OCI-LY7 (cell line): ENCODE data around the gene IDI1.

Experiments
- EZH2phosphoT487 ChIP-seq: fragments of 200-600 bp; sonication (generic); IDR thresholded peaks from 2 replicates; pipeline ENCODE4 v1.6.1; 2018; ENCODE audit warnings: low read depth, borderline replicate concordance, mild to moderate bottlenecking, mixed run types, antibody characterized with exemption, low read length, moderate library complexity, mixed read lengths
- TF ChIP-seq, protein P1 (sequence below): fragments of 200-600 bp; sonication (generic); conservative IDR thresholded peaks from 2 replicates; pipeline ENCODE4 v1.5.1; 2014; ENCODE audit warnings: mild to moderate bottlenecking, antibody characterized with exemption, low read length, moderate library complexity, mixed read lengths

DNA sequence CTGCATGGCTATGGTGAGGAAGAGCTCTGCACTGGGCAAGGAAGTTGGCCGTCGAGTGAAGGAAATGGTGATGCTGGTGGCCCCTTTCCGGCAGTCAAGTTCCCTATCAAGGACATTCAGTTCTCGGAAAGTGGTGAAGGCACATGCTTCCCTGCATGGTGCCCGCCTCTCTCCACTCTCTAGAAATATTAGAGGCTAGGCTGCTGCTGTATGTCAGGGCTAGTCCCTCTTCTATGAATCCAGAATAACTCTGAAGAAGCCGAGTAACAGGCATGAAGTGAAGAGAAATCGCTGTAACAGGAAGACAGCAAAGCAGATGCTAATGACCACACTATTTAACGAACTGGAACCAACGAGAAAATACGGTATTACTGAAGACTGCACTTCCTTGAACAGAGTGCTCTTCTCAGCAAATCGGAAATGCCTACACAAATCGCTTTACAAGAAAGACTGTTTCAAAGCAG lies 5.4 kb downstream of the IDI1 start:
- TF ChIP-seq, protein P1, sequence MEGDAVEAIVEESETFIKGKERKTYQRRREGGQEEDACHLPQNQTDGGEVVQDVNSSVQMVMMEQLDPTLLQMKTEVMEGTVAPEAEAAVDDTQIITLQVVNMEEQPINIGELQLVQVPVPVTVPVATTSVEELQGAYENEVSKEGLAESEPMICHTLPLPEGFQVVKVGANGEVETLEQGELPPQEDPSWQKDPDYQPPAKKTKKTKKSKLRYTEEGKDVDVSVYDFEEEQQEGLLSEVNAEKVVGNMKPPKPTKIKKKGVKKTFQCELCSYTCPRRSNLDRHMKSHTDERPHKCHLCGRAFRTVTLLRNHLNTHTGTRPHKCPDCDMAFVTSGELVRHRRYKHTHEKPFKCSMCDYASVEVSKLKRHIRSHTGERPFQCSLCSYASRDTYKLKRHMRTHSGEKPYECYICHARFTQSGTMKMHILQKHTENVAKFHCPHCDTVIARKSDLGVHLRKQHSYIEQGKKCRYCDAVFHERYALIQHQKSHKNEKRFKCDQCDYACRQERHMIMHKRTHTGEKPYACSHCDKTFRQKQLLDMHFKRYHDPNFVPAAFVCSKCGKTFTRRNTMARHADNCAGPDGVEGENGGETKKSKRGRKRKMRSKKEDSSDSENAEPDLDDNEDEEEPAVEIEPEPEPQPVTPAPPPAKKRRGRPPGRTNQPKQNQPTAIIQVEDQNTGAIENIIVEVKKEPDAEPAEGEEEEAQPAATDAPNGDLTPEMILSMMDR, result no peak
- TF ChIP-seq EZH2phosphoT487, result no peak
